Body of pancreas (tissue), 4 donors: Measurements from ENCODE around the gene TNNI2. TPM values are rescaled to one million over a fixed set of nuclear protein-coding genes. Genes with fewer than 3 reads are reported as not detected.

Source experiments
- ATAC-seq: fragments of 150-250 bp; one replicate; pipeline ENCODE4 v1.9.1; 2016
- DNase-seq, 4 donors: peaks; one replicate each; pipeline ENCODE4 v3.0.0-alpha.2; 2019
- H3K27ac ChIP-seq, 4 donors: fragments of 200-600 bp; sonication (generic); 1 replicate in 3 of 4; 2 replicates in 1 of 4; pipeline versions ENCODE4 v1.5.1 to v1.6.1; 2016 to 2019; ENCODE audit warnings: mild to moderate bottlenecking in 1 of 4, mixed read lengths in 1 of 4, moderate library complexity in 1 of 4
- H3K27me3 ChIP-seq, 2 donors: fragments of 200-600 bp; sonication (generic); one replicate each; pipeline ENCODE4 v1.6.0; 2016; ENCODE audit warnings: mild to moderate bottlenecking in 1 of 2
- H3K36me3 ChIP-seq, 2 donors: fragments of 200-600 bp; sonication (generic); replicated peaks in 1 of 2; 2 replicates each; pipeline ENCODE4 v1.5.1; 2016; ENCODE audit warnings: low read depth in 2 of 2; ENCODE audit not compliant: insufficient read depth in 1 of 2
- H3K4me1 ChIP-seq: fragments of 200-600 bp; sonication (generic); one replicate; pipeline ENCODE4 v1.6.0; 2016
- H3K4me3 ChIP-seq, 2 donors: fragments of 200-600 bp; sonication (generic); 1 replicate in 1 of 2; 2 replicates in 1 of 2; pipeline ENCODE4 v1.5.1; 2016 to 2019
- H3K9me3 ChIP-seq, 3 donors: fragments of 200-600 bp; sonication (generic); 1 replicate in 2 of 3; 2 replicates in 1 of 3; pipeline ENCODE4 v1.5.1; 2016
- CTCF ChIP-seq, 7 experiments: fragments of 450-650 bp in 4 of 7; fragments of 200-600 bp in 3 of 7; sonication (generic) in 3 of 7; IDR thresholded peaks; one replicate each; pipeline ENCODE4 v1.5.1; 2016 to 2019; ENCODE audit warnings: antibody characterized with exemption in 7 of 7
- POLR2A ChIP-seq, 3 donors: fragments of 450-650 bp; IDR thresholded peaks; one replicate each; pipeline ENCODE4 v1.6.1; 2016; ENCODE audit warnings: antibody characterized with exemption in 3 of 3, mild to moderate bottlenecking in 2 of 3
- WGBS, 2 donors: methylation state at CpG; one replicate each; pipeline ENCODE4 v1.1.5; 2017; 5-methylcytosine and 5-hydroxymethylcytosine counted together
- intact Hi-C: fragments of 100-400 bp; cut with DNase I; formaldehyde crosslinking; loops from one replicate; pipeline ENCODE4 v1.15.1; 2023
- total RNA-seq, 2 donors: library from RNA; depleted of rRNA; stranded (reverse); fragments of >200 nt; gene quantifications; one replicate each; pipeline ENCODE4 v1.1.0, GENCODE V29; 2016

TNNI2 gene
- total RNA-seq, 2 donors from 2014 or later: 3.4 to 3.6 TPM

- intact Hi-C loops: no loop called here
- Histone ChIP-seq H3K36me3 (no peaks in the 10 kb centered on the region), H3K27ac (no peak overlapping the region), H3K9me3 (no peaks in the 10 kb centered on the region), H3K27me3 (no peaks in the 10 kb centered on the region), H3K4me3 (no peak overlapping the region), H3K4me1 (no peaks in the 10 kb centered on the region)
- TF ChIP-seq CTCF (IDR thresholded peaks at IDR 0.05) (no peak), POLR2A (IDR thresholded peaks at IDR 0.05) (no peak)
- no peak for DNase-seq
- ATAC-seq: no peak
- 82% methylated on average over 11 of the region's 11 CpGs; no CpG with 5 or more reads in 1 of the 2 donors for WGBS, 2 donors
Observed at GRCh38 chr11:1857064-1857463, 18.3 kb downstream of the TNNI2 start.

DNA sequence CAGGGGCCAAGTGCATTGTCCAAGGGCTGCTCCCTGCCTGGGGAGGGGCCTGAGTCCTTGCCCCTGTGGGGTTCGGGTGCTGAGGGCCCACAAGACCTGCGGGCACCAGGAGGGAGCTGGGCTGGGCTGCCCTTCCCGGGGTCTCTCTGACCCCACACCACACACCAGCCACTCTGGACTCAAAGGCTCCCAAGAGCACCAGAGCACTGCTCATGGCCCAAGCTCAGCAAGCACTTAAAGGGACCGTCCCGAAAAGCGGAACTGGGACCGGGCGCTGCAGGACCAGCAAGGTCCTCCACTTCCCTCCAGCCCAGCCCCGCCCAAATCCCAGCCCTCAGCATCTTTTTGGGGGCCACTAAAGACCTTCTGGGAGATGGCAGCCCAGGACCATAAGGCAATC is 19.4 kb downstream of the TNNI2 start:
- intact Hi-C loops: no loop called here
- Histone ChIP-seq H3K36me3 (no peaks in the 10 kb centered on the region), H3K4me3 (no peak overlapping the region), H3K27ac (no peak overlapping the region), H3K4me1 (peaks cover 9% of the 10 kb centered on the region), H3K9me3 (no peaks in the 10 kb centered on the region), H3K27me3 (no peaks in the 10 kb centered on the region)
- WGBS, 2 donors: 79 to 85% methylated on average over 5 to 7 of the region's 9 CpGs
- TF ChIP-seq POLR2A (IDR thresholded peaks at IDR 0.05) (no peak), CTCF (IDR thresholded peaks at IDR 0.05) (no peak)
- no peak for ATAC-seq
- no peak for DNase-seq

DNA sequence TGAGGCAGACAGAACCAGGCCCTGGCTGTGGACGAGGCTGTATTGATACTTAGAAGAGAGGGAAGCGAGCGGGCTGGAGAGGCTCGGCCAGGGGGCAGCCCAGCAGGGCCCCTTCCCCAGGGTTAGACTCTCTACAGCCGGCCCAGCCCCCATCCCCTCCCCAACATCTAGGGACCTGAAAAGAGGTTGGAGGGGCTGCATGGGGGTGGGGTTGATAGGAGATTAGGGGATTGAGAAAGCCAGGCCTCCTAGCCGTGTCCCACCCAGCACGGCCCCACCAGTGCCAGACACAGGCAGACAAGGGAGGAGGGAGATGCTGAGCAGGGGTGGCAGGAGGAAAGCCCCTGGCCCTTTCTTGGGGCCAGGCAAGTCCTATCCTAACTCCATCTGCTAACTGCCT is 19.8 kb downstream of the TNNI2 start:
- Histone ChIP-seq H3K27me3 (no peaks in the 10 kb centered on the region), H3K27ac (no peak overlapping the region), H3K4me1 (peaks cover 14% of the 10 kb centered on the region), H3K36me3 (no peaks in the 10 kb centered on the region), H3K9me3 (no peaks in the 10 kb centered on the region), H3K4me3 (no peak overlapping the region)
- WGBS, 2 donors: 92 to 94% methylated on average over 7 of the region's 7 CpGs
- intact Hi-C loops: no loop called here
- TF ChIP-seq POLR2A (IDR thresholded peaks at IDR 0.05): no peak
- TF ChIP-seq CTCF (IDR thresholded peaks at IDR 0.05): no peak
- no peak for DNase-seq
- no peak for ATAC-seq

DNA sequence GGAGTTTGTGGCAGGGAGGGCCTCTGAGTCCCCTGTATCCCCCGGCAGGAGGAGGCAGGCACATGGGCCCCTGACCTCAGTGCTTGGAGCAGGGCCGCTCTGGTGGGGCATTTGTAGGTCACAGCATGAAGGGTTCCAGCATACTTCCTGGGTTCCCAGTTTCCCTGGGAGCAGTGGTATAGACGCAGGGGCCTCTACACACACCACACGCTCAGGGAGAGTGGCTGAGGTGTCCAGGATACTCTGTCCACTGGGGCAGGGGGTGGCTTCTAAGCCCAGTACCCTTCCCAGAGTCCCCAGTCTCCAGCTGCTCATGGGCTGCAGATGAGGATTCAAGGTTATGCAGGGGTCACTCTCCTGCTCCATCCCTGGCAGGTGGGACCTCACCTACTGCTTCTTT is 20.2 kb downstream of the TNNI2 start:
- Histone ChIP-seq H3K9me3 (no peaks in the 10 kb centered on the region), H3K4me3 (no peak overlapping the region), H3K27me3 (no peaks in the 10 kb centered on the region), H3K4me1 (peaks cover 18% of the 10 kb centered on the region), H3K27ac (no peak overlapping the region), H3K36me3 (no peaks in the 10 kb centered on the region)
- TF ChIP-seq CTCF (IDR thresholded peaks at IDR 0.05) (no peak), POLR2A (IDR thresholded peaks at IDR 0.05) (no peak)
- ATAC-seq (no peak), DNase-seq (no peak)
- intact Hi-C loops: no loop called here
- 83% methylated on average over 2 of the region's 4 CpGs; no CpG with 5 or more reads in 1 of the 2 donors for WGBS, 2 donors

- no peak overlapping the region for H3K27ac ChIP-seq
- no peaks in the 10 kb centered on the region for H3K9me3 ChIP-seq
- 73 to 82% methylated on average over 1 of the region's 1 CpG for WGBS, 2 donors
- no peak for DNase-seq
- ATAC-seq: no peak
- H3K4me3 ChIP-seq: no peak overlapping the region
- no peaks in the 10 kb centered on the region for H3K27me3 ChIP-seq
- intact Hi-C loops: no loop called here
- TF ChIP-seq CTCF (IDR thresholded peaks at IDR 0.05): no peak
- TF ChIP-seq POLR2A (IDR thresholded peaks at IDR 0.05): no peak
- H3K36me3 ChIP-seq: no peaks in the 10 kb centered on the region
- peaks cover 29% of the 10 kb centered on the region for H3K4me1 ChIP-seq
Observed at GRCh38 chr11:1860108-1860507, 21.3 kb downstream of the TNNI2 start.
